Neural progenitor cell (in vitro differentiated cells): ENCODE results near the gene OR10J5.

Experiments used
- EZH2 ChIP-seq: fragments of 200-600 bp; sonication (generic); IDR thresholded peaks from 2 replicates; pipeline ENCODE4 v1.6.1; 2017; ENCODE audit warnings: antibody characterized with exemption, mild to moderate bottlenecking, moderate library complexity
- EZH2phosphoT487 ChIP-seq: fragments of 200-600 bp; sonication (generic); IDR thresholded peaks from 2 replicates; pipeline ENCODE4 v1.6.1; 2017; ENCODE audit warnings: antibody characterized with exemption
- TF ChIP-seq, protein P1 (sequence below): fragments of 200-600 bp; sonication (generic); IDR thresholded peaks from 2 replicates; pipeline ENCODE4 v1.5.1; 2017; ENCODE audit warnings: antibody characterized with exemption, mild to moderate bottlenecking

GRCh38 chr1:159584536-159584935 lies 48.7 kb upstream of the OR10J5 start:
- TF ChIP-seq EZH2 (no peak), EZH2phosphoT487 (no peak)
- TF ChIP-seq, protein P1, sequence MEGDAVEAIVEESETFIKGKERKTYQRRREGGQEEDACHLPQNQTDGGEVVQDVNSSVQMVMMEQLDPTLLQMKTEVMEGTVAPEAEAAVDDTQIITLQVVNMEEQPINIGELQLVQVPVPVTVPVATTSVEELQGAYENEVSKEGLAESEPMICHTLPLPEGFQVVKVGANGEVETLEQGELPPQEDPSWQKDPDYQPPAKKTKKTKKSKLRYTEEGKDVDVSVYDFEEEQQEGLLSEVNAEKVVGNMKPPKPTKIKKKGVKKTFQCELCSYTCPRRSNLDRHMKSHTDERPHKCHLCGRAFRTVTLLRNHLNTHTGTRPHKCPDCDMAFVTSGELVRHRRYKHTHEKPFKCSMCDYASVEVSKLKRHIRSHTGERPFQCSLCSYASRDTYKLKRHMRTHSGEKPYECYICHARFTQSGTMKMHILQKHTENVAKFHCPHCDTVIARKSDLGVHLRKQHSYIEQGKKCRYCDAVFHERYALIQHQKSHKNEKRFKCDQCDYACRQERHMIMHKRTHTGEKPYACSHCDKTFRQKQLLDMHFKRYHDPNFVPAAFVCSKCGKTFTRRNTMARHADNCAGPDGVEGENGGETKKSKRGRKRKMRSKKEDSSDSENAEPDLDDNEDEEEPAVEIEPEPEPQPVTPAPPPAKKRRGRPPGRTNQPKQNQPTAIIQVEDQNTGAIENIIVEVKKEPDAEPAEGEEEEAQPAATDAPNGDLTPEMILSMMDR = no peak
